ENCODE measurements around the gene FGF4.

FGF4 gene

DNA sequence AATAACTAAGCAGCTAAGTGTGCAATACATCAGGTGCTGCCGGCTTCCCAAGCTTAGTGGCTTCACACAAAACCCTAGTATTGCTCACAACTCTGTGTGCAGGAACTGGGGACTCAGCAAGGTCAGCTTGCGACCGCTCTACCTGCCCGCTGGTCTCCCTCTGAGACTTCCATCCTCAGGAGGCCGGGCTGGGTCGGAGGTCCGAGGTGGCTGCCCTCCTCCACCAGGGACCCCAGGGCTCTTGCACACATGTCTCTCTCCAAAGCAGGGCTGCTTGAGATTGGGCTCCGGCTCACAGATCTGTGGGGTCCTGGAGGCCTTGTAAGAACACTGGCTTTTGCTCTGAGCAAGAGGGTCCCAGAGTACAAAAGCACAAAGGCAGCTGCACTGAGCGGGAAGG lies 45.9 kb downstream of the FGF4 start:
- DNase-seq (ENCODE audit: insufficient read length, low spot score): no peak
- TF ChIP-seq, protein P1, sequence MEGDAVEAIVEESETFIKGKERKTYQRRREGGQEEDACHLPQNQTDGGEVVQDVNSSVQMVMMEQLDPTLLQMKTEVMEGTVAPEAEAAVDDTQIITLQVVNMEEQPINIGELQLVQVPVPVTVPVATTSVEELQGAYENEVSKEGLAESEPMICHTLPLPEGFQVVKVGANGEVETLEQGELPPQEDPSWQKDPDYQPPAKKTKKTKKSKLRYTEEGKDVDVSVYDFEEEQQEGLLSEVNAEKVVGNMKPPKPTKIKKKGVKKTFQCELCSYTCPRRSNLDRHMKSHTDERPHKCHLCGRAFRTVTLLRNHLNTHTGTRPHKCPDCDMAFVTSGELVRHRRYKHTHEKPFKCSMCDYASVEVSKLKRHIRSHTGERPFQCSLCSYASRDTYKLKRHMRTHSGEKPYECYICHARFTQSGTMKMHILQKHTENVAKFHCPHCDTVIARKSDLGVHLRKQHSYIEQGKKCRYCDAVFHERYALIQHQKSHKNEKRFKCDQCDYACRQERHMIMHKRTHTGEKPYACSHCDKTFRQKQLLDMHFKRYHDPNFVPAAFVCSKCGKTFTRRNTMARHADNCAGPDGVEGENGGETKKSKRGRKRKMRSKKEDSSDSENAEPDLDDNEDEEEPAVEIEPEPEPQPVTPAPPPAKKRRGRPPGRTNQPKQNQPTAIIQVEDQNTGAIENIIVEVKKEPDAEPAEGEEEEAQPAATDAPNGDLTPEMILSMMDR (IDR thresholded peaks at IDR 0.05; ENCODE audit: insufficient read depth, missing control alignments): no peak
- FAIRE-seq: no peak

DNA sequence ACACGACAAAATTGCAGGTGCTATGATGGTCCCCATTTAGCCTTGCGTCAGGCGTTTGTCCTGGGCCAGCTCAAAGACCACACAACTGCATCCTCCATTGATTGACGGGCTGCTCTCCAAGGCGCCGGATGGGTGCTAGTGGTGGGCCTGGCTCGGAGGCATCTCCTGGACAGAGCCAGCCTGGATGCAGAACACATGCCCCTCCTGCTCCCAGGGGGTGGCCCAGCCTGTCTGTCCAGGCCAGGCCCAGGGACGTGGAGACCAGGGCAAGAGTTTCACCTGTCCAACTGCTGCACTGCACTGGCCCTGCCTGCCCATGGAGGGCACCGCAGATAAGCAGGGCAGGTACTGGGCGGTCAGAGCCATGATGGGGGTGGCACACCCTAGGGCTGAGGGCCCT lies 47.9 kb downstream of the FGF4 start:
- TF ChIP-seq, protein P1 (IDR thresholded peaks at IDR 0.05; ENCODE audit: insufficient read depth, missing control alignments): no peak
- DNase-seq (ENCODE audit: insufficient read length, low spot score): no peak
- no peak for FAIRE-seq

DNA sequence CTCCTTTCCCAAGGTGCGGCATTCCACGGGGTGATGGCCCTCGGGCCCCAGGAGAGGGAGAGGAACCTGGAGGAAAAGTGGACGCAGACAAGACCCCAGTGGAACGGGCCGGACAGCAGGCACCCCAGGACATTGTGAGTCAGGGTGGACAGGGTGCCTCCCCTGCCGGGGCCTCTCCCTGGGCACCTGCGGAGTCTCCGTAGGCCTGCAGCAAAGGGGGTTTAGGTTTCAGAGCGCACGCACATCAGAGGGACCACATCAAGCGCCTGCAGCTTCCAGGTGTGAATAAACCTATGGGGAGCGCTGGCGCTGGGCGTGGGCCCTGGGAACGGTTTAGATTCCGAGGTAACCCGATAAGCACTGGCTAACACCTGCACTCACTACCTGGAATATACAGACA lies 48.7 kb downstream of the FGF4 start:
- no peak for FAIRE-seq

DNA sequence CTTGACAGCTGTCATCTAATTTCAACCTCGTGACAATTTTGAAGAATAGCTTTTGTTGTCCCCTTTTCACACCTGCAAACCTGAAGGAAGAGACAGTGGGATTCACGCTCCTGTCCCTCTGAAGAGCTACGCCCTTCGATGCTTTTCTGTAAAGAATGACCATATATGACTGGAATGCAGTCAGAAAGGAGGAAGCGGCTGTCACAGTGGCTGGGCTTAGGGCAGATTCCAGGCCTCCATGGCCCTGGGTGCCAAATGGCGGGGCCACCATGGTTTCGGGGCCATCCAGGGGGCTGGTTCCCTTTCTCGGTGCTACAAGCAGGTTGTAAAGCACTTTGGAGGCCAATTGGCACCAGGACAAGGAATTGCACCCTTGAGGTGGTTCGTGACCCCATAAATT lies 49.1 kb downstream of the FGF4 start:
- FAIRE-seq (no peak), DNase-seq (ENCODE audit: insufficient read length, low spot score) (no peak)
- TF ChIP-seq, protein P1 (IDR thresholded peaks at IDR 0.05; ENCODE audit: insufficient read depth, missing control alignments): no peak

More for the DNA sequence above, 48.7 kb downstream of the FGF4 start:
- DNase-seq (ENCODE audit: insufficient read length, low spot score): no peak
- TF ChIP-seq, protein P1 (IDR thresholded peaks at IDR 0.05; ENCODE audit: insufficient read depth, missing control alignments): no peak

DNA sequence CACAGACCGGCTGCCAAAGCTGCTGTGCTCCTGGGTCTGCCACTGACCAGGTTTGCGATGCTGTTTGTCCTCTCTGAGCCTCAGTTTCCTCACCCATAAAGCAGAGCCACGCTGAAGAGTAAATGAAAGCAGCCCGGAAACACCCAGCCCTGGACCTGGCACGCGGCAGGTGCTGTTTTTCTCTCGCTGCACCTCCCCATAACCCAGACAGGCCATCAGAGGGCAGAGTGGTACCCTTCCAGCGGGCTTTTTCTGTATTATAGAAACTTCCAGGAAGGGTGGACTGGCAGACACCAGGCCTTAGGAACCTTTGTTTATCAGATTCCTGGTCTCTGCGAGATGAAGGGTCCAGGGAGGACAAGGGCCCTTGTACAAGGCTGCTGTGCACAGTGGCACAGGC lies 53.4 kb downstream of the FGF4 start:
- DNase-seq (ENCODE audit: insufficient read length, low spot score) (no peak), FAIRE-seq (no peak)
- TF ChIP-seq, protein P1 (IDR thresholded peaks at IDR 0.05; ENCODE audit: insufficient read depth, missing control alignments): no peak

DNA sequence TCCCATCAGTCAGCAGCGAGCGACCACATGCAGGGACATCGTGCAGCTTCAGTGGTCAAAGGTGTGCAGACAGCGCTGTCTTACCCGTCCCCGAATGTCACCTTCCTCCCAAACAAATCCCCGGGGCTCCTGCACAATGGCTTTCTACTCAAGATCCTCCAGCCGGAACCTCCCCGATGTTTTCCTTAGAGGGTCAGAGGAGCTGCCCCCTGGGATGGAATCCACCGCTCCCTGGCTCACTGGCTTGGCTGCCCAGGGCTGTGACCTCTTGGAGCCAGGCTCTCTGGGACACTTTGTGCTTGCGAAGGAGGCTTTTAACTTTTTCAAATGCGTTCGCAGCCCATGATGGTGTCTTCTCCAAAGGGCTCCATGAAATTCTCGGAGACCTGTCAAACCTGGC lies 54.0 kb downstream of the FGF4 start:
- no peak for FAIRE-seq
- DNase-seq (ENCODE audit: insufficient read length, low spot score): no peak
- TF ChIP-seq, protein P1 (IDR thresholded peaks at IDR 0.05; ENCODE audit: insufficient read depth, missing control alignments): no peak
